GM19035 (cell line): ENCODE measurements around the gene SMC4.

ENCODE experiments used
- ATAC-seq: cut with Tn5 transposase; IDR thresholded peaks from one replicate; pipeline ENCODE4 v1.9.1; 2021; ENCODE audit not compliant: unreplicated experiment

SMC4 gene

DNA sequence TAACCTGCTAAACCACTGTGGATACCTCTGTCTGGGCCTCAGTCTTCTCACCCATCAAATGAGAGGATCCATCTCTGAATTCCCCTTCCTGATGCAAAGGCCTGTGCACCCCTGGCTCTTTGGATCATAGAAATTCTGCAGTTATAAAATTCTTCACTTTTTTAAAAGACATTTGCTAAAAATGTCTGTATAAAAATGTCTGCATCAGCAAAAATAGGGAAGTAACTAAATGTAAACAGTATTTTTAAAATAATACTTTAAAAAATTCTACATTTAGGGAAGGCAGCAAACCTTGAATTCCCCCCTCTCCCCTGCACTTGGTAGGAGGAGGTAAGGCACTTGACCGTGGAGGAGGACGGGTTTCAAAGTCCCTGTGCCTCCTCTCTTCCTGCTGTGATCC is 75.7 kb downstream of the SMC4 start:
- ATAC-seq = no peak

DNA sequence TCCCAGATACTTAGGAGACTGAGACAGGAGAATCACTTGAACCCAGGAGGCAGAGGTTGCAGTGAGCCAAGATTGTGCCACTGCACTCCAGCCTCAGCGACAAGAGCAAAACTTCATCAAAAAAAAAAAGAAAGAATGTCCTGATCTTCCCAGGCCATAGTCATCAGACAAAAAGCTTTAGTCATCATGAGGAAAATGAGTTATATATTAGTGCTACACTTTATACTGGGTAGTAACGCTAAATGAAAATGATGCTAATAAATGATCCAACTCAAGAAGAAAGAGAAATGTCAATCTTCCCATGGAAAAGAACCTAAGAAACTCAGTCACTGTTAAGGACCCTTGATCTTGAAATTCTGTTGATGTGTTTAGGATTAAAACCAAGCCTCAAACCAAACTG is 76.4 kb downstream of the SMC4 start:
- no peak for ATAC-seq

DNA sequence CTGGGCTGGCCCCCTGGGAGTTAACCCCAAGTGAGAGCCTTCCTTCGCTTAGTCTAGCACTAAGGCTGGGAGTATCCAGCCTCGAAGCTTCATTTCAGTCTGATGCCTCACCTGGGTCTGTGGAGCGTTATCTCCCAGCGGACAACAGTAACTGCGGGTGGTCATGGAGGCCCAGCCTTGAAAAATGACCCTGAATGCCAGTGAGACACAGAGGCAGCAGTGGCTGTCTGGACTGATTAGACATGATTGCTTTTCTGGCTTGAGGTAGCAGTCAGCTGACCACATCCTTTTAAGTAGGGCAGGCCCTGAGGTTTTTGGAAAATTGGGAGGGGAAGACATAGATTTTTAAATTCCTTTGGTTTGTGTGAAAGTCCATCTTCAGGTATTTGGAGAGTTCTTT is 78.3 kb downstream of the SMC4 start:
- no peak for ATAC-seq

DNA sequence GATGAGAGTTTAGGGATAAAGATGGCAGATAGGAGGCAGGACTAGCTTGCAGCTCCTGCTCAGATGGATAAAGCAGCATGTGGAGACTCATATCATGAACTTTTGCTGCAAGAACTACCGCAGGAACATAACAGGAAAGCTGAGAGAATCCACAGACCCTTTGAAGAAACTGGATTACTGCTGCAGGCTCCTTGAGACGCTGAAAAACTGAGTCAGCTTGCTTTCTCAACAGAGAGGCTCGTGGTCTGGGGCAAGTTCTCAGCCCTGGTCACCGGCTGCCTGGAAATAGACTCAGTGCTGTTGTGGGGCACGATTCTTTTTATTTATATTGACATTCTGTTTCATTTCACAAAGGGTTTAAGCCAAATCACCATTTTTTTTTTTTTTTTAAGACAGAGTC is 78.9 kb downstream of the SMC4 start:
- no peak for ATAC-seq

DNA sequence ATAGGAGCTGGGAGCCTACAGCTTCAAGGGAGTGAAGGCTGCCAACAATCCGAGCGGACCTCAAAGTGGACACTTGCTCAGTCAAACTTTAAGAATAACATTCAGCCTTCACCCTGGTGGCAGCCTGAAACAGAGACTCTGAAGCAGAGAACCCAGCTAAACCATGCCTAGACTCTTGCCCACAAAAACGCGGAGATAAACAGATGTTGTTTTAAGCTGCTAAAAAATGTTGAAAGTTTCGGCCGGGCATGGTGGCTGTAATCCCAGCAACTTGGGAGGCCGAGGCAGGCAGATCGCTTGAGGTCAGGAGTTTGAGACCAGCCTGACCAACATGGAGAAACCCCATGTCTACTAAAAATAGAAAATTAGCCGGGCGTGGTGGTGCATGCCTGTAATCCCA is 79.9 kb downstream of the SMC4 start:
- no peak for ATAC-seq

DNA sequence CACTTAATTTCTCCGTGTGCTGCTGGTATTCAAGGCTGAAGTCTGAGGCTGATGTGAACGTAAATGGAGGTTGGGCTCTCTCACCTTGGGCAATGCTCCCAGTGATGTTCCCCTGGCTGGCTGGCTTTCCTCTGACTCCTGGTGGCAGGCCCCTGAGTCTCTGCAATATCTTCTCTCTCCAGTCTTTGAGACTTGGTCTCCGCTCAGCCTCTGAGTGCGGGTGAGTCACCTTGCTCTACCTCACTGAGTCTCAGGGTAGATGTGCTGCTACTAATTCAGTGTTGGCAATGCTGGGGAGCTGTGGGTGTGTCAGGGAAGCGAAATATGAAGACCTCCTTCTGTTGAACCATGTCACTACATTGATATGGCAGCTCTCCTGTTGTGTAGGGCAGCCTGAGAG is 81.5 kb downstream of the SMC4 start:
- no peak for ATAC-seq

DNA sequence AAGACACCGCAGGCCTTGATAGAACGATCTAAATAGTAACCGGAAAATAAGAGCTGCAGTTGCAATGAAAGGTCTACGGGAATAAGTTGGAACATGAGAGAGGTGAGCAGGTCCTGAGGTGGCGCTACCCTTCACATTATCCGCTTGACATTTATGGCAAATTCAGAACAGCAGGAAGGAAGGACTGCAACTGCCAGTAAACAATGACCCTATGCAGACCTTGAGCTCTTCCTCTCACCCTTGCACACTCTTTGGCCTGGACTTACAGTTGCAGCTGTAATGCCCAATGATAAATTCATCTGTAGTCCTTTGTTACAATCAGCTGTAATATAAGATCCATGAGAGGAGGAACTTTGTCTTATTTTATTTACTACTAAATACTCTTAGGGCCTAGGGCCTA is 82.4 kb downstream of the SMC4 start:
- ATAC-seq = no peak

DNA sequence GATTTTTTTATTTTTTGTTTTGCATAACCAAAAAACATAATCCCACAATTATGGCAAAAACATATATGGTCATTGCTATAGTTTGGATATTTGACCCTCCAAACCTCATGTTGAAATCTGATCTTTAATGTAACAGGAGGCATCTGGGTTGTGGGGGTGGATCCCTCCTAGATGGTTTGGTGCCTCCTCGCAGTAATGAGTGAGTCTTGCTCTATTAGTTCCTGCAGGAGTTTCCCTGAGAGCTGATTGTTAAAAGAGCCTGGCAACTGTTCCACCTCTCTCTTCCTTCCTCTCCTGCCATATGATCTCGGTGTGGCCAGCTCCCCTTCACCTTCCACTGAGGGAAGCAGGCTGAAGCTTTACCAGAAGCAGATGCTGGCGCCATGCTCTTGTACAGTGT is 83.3 kb downstream of the SMC4 start:
- no peak for ATAC-seq
